Fibroblast of lung (primary cell): Measurements from ENCODE around the gene BAIAP2. TPM values are rescaled to one million over a fixed set of nuclear protein-coding genes. Genes with fewer than 3 reads are reported as not detected.

Experiments used
- DNase-seq, 2 donors: peaks; one replicate each; pipeline versions ENCODE4 v3.0.0 to v3.0.0-alpha.2; 2010; ENCODE audit warnings: low read depth in 2 of 2
- H2AFZ ChIP-seq: 2 replicates; pipeline ENCODE4 v1.5.1; 2012; ENCODE audit warnings: low read length, control low read depth, inconsistent platforms
- H3K27ac ChIP-seq: 2 replicates; pipeline ENCODE4 v1.5.1; 2011; ENCODE audit warnings: low read length, control low read depth; ENCODE audit not compliant: insufficient read depth
- H3K27me3 ChIP-seq: 2 replicates; pipeline ENCODE4 v1.5.1; 2011; ENCODE audit warnings: mild to moderate bottlenecking, low read length; ENCODE audit not compliant: control insufficient read depth, insufficient read depth
- H3K36me3 ChIP-seq: 2 replicates; pipeline ENCODE4 v1.5.1; 2011; ENCODE audit warnings: low read length; ENCODE audit not compliant: control insufficient read depth, insufficient read depth
- H3K4me1 ChIP-seq: 2 replicates; pipeline ENCODE4 v1.5.1; 2011; ENCODE audit warnings: low read length; ENCODE audit not compliant: control insufficient read depth, insufficient read depth; ENCODE audit errors: extremely low read depth
- H3K4me2 ChIP-seq: 2 replicates; pipeline ENCODE4 v1.5.1; 2011; ENCODE audit warnings: low read length, control low read depth; ENCODE audit not compliant: insufficient read depth; ENCODE audit errors: extremely low read depth
- H3K4me3 ChIP-seq, 4 experiments: fragments of 200-600 bp in 1 of 4; sonication (generic) in 1 of 4; replicated peaks in 1 of 4; 2 replicates each; pipeline ENCODE4 v1.5.1; 2011 to 2016; ENCODE audit warnings: low read length in 4 of 4, low read depth in 3 of 4, mild to moderate bottlenecking in 3 of 4, control low read depth in 2 of 4, inconsistent platforms in 1 of 4, mixed read lengths in 1 of 4; ENCODE audit not compliant: insufficient read depth in 1 of 4; ENCODE audit errors: control extremely low read depth in 1 of 4
- H3K79me2 ChIP-seq: 2 replicates; pipeline ENCODE4 v1.5.1; 2012; ENCODE audit warnings: mild to moderate bottlenecking, low read length, inconsistent platforms; ENCODE audit not compliant: control insufficient read depth, insufficient read depth
- H3K9ac ChIP-seq: 2 replicates; pipeline ENCODE4 v1.5.1; 2011; ENCODE audit warnings: mild to moderate bottlenecking, low read length, control low read depth; ENCODE audit not compliant: insufficient read depth
- H3K9me3 ChIP-seq: 2 replicates; pipeline ENCODE4 v1.5.1; 2012; ENCODE audit warnings: low read depth, low read length; ENCODE audit not compliant: control insufficient read depth, insufficient read depth
- H4K20me1 ChIP-seq: 2 replicates; pipeline ENCODE4 v1.5.1; 2011; ENCODE audit warnings: low read length; ENCODE audit not compliant: control insufficient read depth, insufficient read depth; ENCODE audit errors: extremely low read depth
- CTCF ChIP-seq, 2 donors: IDR thresholded peaks in 1 of 2; conservative IDR thresholded peaks in 1 of 2; 1 replicate in 1 of 2; 2 replicates in 1 of 2; pipeline ENCODE4 v1.5.1; 2011 to 2012; ENCODE audit warnings: low read length in 2 of 2, control low read depth in 1 of 2, inconsistent platforms in 1 of 2, low read depth in 1 of 2, mild to moderate bottlenecking in 1 of 2
- EZH2 ChIP-seq: IDR thresholded peaks from 2 replicates; pipeline ENCODE4 v1.5.1; 2012; ENCODE audit warnings: low read length, control low read depth, mild to moderate bottlenecking; ENCODE audit errors: missing control alignments
- polyA plus RNA-seq, 2 donors: library from polyadenylated mRNA; depleted of rRNA in 1 of 2; stranded (reverse) in 1 of 2; unstranded in 1 of 2; fragments of >200 nt; gene quantifications; 2 replicates each; pipeline ENCODE4 v1.2.1, GENCODE V29; 2011 to 2012; ENCODE audit warnings: missing spikeins in 1 of 2
- total RNA-seq: library from RNA; depleted of rRNA; stranded (reverse); fragments of >200 nt; gene quantifications from 2 replicates; pipeline ENCODE4 v1.2.1, GENCODE V29; 2014

Gene BAIAP2
- total and polyA plus RNA-seq, 2 donors (not counting 1 experiment from before 2014, with no cell fraction given) = 6.0 to 13.4 TPM

GRCh38 chr17:81061027-81061735 lies 26.2 kb downstream of the BAIAP2 start:
- H3K79me2 ChIP-seq = no peaks in the 10 kb centered on the region
- no peaks in the 10 kb centered on the region for H3K27me3 ChIP-seq
- no peak for DNase-seq
- no peak overlapping the region for H3K4me3 ChIP-seq
- no peak overlapping the region for H2AFZ ChIP-seq
- H3K4me2 ChIP-seq = no peak overlapping the region
- H3K9me3 ChIP-seq = no peaks in the 10 kb centered on the region
- H4K20me1 ChIP-seq = no peaks in the 10 kb centered on the region
- H3K4me1 ChIP-seq = peaks cover 3% of the 10 kb centered on the region
- no peak overlapping the region for H3K9ac ChIP-seq
- H3K36me3 ChIP-seq = no peaks in the 10 kb centered on the region
- no peak overlapping the region for H3K27ac ChIP-seq
- TF ChIP-seq EZH2 (no peak), CTCF (conservative IDR thresholded peaks at IDR 0.05 in 1 of 2, IDR thresholded peaks at IDR 0.05 in 1 of 2; ENCODE audit: low read depth in 1 of 2, low read length in 2 of 2) (no peak)

- DNase-seq = no peak
- Histone ChIP-seq H3K4me2 (no peak overlapping the region), H3K27ac (no peak overlapping the region), H3K4me1 (peaks cover 3% of the 10 kb centered on the region), H3K36me3 (no peaks in the 10 kb centered on the region), H3K79me2 (no peaks in the 10 kb centered on the region), H3K9ac (no peak overlapping the region), H3K9me3 (no peaks in the 10 kb centered on the region), H2AFZ (no peak overlapping the region), H3K27me3 (no peaks in the 10 kb centered on the region), H4K20me1 (no peaks in the 10 kb centered on the region), H3K4me3 (no peak overlapping the region)
- TF ChIP-seq CTCF (conservative IDR thresholded peaks at IDR 0.05 in 1 of 2, IDR thresholded peaks at IDR 0.05 in 1 of 2; ENCODE audit: low read depth in 1 of 2, low read length in 2 of 2) (no peak), EZH2 (no peak)
Observed at GRCh38 chr17:81062014-81062780, 27.2 kb downstream of the BAIAP2 start.
